CD4-positive, alpha-beta T cell treated with Interleukin-12 subunit alpha and Interleukin-12 subunit beta, for 1 hour (primary cell): ENCODE data around the gene RASGEF1B.
A peak's percentile ranks its signal among the peaks of the same experiment; 100 is the strongest.

Source experiments
- DNase-seq: peaks from one replicate; pipeline ENCODE4 v3.0.0-alpha.2; 2020

Gene RASGEF1B

GRCh38 chr4:81460834-81461233 is 10.9 kb downstream of the RASGEF1B start:
- no peak for DNase-seq

GRCh38 chr4:81460191-81460701 is 11.5 kb downstream of the RASGEF1B start:
- no peak for DNase-seq

- DNase-seq, result no peak
Measured at GRCh38 chr4:81459228-81459627, 12.5 kb downstream of the RASGEF1B start.

GRCh38 chr4:81457921-81458520 is 13.7 kb downstream of the RASGEF1B start:
- no peak for DNase-seq

- no peak for DNase-seq
Measured at GRCh38 chr4:81457345-81457744, 14.4 kb downstream of the RASGEF1B start.

- no peak for DNase-seq
Measured at GRCh38 chr4:81455897-81456296, 15.8 kb downstream of the RASGEF1B start.

- DNase-seq, result no peak
Measured at GRCh38 chr4:81454948-81455347, 16.8 kb downstream of the RASGEF1B start.

- DNase-seq, result peak; percentile 28
Measured at GRCh38 chr4:81454499-81454898, 17.2 kb downstream of the RASGEF1B start.

GRCh38 chr4:81453024-81453423 is 18.7 kb downstream of the RASGEF1B start:
- DNase-seq, result no peak

- DNase-seq, result no peak
Measured at GRCh38 chr4:81452452-81453006, 19.2 kb downstream of the RASGEF1B start.

GRCh38 chr4:81449015-81449414 is 22.7 kb downstream of the RASGEF1B start:
- DNase-seq, result no peak

- no peak for DNase-seq
Measured at GRCh38 chr4:81447566-81448229, 24.0 kb downstream of the RASGEF1B start.

- no peak for DNase-seq
Measured at GRCh38 chr4:81446634-81447033, 25.1 kb downstream of the RASGEF1B start.

GRCh38 chr4:81445196-81445595 is 26.5 kb downstream of the RASGEF1B start:
- DNase-seq, result no peak

- DNase-seq, result no peak
Measured at GRCh38 chr4:81442484-81443085, 29.1 kb downstream of the RASGEF1B start.

- DNase-seq, result no peak
Measured at GRCh38 chr4:81440949-81441348, 30.8 kb downstream of the RASGEF1B start.

- DNase-seq, result no peak
Measured at GRCh38 chr4:81436941-81437574, 34.6 kb downstream of the RASGEF1B start.

GRCh38 chr4:81436096-81436495 is 35.6 kb downstream of the RASGEF1B start:
- no peak for DNase-seq

- DNase-seq, result no peak
Measured at GRCh38 chr4:81432825-81433224, 38.9 kb downstream of the RASGEF1B start.

GRCh38 chr4:81431971-81432370 is 39.7 kb downstream of the RASGEF1B start:
- no peak for DNase-seq

GRCh38 chr4:81429607-81430006 is 42.1 kb downstream of the RASGEF1B start:
- no peak for DNase-seq

GRCh38 chr4:81429031-81429430 is 42.7 kb downstream of the RASGEF1B start:
- no peak for DNase-seq

GRCh38 chr4:81428002-81428401 is 43.7 kb downstream of the RASGEF1B start:
- DNase-seq, result no peak
